ENCODE measurements around the gene LRRC2.

DNA sequence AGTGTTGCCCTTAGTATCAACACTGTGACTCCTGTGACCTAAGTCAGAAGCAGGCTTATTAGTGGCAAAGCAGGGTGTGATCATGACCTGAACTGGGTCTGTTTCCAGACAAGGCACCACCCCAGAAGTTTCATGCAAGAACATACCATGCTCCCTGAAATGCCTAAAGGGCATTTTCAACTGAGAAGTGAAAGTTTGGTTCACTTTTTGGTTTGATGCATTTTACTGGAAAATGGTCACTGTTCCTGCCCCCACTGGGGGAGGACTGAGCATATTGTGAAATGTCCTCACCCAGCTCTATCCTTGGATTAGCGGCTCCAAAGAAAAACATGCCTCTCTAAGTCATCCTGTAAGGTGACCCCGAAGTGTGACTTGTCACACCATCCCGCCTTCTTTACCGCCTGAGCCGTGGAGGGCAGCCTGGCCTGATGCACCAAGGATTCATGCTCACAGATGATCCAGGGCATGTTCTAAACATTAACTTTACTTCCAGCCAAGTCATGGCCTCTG, 43.2 kb upstream of the LRRC2 start:
- TF ChIP-seq POLR2AphosphoS5 (IDR thresholded peaks at IDR 0.05; ENCODE audit: borderline replicate concordance, low read depth, low read length): no peak
- TF ChIP-seq EZH2 (IDR thresholded peaks at IDR 0.05): no peak
- no peak for TF ChIP-seq FOXP2 (optimal IDR thresholded peaks at IDR 0.05; ENCODE audit: control extremely low read depth, extremely low read length, insufficient read depth)

Measured in SK-N-MC (cell line).